HT-29 (cell line): Measurements from ENCODE around the gene LHFPL6. TPM values are rescaled to one million over a fixed set of nuclear protein-coding genes. Genes with fewer than 3 reads are reported as not detected.
"Not testable (repeated sequence)": the region's sequence is repeated elsewhere in the genome, so short reads cannot be mapped to it uniquely, and the experiment has no call there.

Experiments used
- DNase-seq: peaks from one replicate; pipeline ENCODE4 v3.0.0-alpha.2; 2015; ENCODE audit warnings: low spot score
- total RNA-seq: library from RNA; depleted of rRNA; stranded (reverse); fragments of >200 nt; shearing (Covaris generic); gene quantifications from 2 replicates; pipeline ENCODE4 v1.2.3, GENCODE V29; 2014

LHFPL6 gene
- total RNA-seq, 1 experiment from 2014 or later: not detected

DNA sequence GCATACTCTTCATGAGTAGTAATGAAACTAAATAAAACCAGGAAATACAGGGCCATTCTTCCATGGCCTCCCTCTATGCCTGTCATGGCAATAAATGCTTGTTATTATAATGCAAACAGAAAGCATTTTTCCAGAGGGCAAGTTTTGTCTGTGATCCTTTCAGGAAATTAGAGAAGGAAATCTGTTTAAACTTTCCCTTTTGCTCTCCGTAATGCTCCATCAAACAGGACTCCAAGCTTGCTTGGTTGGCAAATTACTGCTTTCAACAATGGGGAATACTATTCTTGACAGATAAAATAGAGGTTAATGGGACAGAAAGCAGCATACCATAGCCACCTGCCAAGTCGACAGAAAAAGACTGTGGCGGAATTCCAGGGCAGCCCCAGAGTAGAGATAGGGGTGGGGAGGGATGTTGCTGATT, 252.5 kb downstream of the LHFPL6 start:
- DNase-seq: no peak

DNA sequence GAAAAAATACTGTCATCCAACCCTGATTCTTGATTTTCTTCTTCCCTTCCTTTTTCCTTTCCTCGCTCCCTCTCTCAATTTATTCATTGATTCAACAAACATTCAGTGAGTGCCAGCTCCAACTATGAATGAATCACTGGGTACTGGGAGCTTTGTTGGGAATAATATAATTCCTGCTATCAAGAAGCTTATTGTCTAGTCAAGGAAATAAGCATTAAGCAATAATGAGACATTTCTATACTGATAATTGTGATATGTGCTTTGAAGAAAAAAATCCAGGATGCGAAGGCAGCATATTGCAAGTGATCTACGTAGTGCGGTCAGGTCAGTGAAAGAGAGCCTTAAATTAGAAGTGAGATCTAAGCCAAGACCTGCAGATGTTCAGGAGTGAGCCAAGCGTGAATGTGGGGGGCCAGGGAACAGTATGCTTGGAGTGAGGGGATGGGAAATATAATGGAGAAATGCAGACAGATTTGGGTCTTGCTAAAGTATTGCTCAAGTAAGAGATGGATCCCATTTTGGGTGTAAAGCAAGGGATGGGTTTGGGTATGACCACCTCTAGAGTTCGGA, 253.5 kb downstream of the LHFPL6 start:
- no peak for DNase-seq

DNA sequence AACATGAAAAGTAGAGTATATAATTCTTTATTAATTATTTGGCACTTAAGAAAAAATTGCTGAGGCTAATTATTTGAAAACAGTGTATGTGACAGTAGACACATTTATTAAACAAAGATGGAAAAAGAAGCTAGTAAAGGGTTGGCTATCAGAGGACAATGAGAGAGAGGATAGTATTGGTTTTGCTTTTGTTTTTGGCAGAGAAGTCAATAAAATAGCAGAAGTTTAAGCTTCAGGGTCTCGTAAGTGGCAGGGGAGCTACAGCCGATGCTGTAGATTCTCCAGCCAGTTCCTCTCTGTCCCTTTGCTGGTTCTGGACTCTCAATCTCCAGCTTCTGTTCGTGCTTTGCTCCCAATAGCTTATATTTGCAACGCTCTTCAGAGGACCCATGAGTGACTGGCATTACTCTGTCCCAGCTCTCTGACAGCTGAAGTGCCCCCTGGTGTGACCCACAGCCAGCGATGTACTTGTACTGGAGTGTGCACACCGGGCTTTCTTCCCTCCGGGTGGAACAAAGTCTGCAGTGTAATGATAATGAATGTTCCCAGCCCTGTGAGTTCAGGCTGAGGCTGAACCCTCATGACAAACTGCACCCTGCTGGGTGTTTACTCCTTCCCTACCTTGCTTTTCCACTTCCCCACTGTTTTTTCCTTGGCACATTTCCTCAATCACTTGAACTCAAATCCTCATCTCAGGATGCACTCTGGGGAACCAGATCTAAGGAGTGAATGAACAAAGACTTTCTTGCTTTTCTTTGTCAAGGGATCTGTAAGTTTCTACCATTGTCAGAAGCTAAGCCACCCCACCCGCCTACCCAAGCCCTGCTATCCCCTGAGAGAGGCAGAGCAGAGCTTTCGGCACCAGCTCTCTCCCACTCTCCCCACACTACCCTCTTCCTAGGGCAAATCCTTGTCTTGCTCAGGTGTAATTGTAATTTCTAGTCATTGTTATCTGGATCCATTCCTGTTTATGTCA, 254.8 kb downstream of the LHFPL6 start:
- no peak for DNase-seq

DNA sequence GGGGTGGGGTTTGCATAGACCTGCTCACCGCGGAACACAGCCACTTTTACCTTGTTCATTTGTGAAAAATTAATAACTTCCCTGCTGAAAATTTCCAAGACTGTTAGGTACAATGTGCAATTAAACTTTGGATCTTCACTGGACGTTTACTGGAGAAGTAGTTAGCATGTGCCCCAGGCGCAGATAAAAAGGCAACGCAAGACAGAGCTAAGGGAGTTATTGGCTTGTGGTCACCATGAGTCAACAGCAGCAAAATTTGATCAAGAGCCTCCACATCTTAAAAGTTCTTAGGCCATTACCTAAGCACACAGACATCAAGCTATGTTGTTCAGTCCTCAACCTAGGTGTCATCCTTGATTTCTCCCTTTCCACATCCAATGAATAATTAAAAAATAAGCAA, 257.0 kb downstream of the LHFPL6 start:
- no peak for DNase-seq

DNA sequence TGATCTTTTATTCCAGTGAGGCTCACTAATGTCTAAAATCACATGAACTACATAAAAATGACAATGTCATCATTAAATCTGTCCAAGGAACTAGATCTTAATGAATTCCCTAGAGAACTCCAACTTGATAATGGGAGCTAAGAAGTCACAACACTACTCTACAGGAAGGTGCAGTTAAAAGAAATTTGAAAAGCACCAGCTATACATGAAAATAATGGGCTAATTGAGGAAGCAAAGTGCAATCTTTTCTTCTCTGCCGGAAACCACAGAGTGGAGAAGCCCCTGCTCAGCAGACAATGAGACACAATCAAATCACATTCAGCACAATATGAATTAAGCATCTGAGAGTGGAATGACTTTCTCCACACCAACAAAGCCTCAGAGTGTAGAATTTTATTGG, 261.7 kb downstream of the LHFPL6 start:
- DNase-seq: no peak

DNA sequence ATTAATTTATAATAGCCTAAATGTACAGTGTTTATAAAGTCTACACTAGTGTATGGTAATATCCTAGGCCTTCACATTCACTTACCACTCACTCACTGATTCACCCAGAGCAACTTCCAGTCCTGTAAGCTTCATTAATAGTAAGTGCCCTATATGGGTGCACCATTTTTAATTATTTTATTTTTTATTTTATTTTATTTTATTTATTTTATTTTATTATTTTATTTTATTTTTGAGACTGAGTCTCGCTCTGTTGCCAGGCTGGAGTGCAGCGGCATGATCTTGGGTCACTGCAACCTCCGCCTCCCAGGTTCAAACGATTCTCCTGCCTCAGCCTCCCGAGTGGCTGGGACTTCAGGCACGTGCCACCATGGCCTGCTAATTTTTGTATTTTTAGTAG, 264.9 kb downstream of the LHFPL6 start:
- DNase-seq: not testable (repeated sequence)

DNA sequence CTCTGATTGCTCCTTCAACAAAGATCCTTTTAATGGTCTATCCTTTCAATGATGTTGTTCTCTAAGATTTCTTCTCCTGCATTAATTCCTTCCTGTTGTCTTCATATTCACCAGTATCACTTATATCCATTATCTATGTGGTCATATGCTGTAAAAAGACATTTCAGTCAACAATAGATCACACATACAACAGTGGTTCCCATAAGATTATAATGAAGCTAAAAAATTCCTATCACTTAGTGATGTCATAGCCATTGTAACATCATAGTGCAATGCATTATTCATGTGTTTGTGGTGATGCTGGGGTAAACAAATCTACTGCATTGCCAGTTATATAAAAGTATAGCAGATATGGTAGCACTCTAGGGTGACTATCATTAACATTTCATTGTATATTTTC, 266.1 kb downstream of the LHFPL6 start:
- DNase-seq: no peak

DNA sequence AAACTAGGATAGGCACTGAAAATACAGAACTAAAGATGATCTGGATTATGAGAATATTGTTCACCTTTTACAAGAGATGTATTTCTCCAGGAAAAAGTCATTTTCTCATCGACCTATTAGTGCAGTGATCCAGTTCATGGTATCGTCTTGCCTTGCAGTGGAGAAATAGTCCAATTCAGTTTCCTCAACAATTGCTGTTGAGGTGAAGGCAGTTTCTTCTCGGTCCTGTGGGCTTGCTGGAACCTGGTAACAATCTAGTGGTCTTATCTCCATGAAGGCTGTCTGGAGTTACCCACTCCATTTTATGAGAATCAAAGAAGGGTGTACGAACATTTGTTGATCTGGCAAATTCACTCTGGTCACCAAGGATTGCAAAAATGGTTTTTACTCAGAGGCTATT, 266.8 kb downstream of the LHFPL6 start:
- no peak for DNase-seq

DNA sequence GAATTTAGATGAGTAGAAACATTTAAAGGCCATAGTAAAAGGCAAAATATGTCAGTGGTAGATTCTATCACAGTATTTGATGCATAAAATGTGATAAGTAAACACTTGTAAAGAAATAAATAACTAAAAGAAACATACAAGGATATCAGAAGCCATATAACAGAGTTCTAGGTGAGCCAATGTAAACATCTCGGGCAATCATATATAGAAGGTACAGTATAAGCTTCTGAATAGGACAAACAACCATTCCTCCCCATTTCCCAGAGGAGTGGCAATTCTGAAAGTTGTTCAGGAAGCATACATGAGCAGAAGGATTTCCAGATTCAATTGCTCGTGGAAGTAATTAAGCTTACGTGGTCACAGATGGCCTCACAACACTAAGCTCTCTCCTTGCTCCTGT, 267.3 kb downstream of the LHFPL6 start:
- DNase-seq: no peak

DNA sequence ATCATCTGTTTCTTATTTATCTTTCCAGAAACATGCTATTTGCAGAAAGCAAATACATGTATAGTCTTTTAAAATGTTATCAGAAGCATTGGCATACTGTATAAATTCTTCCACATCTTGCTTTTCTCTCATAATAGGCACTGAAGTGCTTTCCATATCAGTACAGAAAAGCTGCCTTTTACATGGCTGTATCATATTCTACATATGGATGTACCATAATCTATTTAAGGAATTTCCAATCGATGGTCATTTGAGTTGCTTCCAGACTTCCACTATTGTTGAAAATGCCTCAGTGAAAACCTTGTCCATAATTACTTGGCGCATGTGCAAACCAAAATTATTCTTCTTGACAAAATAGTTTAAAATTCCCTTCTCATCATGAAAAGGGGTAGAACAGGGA, 272.5 kb downstream of the LHFPL6 start:
- no peak for DNase-seq

DNA sequence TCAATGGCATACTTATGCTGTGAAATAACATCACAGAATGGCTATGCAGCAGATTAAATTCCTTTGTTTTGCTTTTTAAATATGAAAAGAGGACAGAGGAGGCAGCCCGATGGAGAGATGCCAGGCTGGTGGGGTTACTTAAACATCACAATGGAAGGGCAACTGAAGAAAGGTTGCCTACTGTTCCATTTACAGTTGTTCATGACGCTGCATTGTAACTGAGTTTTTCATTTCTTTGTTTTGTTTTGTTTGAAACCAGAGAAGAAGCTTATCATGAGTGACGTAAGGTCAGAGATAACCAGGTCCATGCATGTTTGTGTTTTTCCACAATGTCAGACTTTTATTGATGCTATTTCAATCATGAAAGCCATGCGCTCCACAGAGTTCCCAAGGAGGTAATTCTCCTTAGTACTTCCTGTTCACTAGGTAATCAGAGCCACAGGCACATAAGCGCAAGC, 273.8 kb downstream of the LHFPL6 start:
- DNase-seq: no peak

DNA sequence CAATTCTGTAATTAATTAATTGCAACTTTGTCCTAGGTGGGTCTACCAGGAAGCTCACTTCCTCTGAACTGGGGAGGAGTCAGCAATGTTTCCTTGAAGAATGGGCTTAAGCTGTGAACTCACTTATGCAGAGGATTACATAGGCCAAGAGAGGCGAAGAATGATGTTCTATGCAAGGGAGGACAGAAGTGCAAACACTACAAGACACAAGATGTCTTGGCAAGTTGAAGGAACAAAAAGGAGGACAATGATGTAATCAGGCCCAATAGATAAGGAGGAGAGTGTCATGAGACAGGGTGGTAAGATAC, 275.9 kb downstream of the LHFPL6 start:
- DNase-seq: no peak

DNA sequence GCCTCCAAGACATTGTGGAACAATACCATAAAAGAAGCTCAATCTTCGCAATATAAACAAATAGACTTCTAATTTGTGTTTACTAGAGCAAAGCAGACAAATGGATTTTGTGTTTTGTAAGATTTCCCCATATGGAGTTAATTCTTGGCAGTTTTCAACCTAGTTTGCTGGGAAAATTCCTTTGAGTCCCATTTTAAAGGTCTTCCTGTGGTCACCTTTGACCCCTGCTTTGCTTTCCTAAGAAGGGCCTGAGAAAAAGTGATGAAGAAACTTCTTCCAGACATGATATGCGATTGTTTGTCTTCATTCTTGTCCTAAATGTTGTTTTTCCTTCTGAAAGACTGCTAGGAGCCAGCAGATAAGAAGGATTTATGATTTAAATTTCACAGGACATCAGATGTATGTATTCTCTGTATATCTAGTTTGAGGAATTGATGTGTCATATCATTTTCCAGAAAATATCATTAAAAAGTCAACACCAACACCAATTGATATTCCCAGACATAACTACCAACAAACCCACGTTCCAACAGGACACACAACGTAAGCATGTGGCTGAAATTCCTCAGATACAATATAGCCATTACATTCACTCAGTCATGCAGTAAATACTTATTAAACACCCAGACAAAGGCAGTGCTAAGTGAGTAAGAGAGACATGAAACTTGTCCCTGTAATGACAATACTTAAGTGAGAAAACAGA, 276.4 kb downstream of the LHFPL6 start:
- DNase-seq: no peak

DNA sequence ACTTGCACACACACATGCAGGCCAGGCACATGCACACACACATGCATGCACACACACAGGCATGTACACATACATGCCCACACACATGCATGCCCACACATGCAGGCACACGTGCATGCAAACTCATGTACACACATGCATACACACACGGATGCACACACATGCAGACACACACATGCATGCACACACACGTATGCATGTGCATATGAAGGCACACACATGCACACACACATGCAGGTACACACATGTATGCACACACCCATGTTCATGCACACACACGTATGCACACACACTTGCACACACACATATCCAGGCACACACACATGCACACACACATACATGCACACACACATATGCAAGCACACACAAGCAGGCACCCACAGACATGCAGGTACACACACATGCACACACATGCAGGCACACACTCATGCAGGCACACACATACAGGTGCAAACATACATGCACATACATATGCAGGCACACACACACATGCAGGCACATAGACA, 278.1 kb downstream of the LHFPL6 start:
- DNase-seq: no peak

DNA sequence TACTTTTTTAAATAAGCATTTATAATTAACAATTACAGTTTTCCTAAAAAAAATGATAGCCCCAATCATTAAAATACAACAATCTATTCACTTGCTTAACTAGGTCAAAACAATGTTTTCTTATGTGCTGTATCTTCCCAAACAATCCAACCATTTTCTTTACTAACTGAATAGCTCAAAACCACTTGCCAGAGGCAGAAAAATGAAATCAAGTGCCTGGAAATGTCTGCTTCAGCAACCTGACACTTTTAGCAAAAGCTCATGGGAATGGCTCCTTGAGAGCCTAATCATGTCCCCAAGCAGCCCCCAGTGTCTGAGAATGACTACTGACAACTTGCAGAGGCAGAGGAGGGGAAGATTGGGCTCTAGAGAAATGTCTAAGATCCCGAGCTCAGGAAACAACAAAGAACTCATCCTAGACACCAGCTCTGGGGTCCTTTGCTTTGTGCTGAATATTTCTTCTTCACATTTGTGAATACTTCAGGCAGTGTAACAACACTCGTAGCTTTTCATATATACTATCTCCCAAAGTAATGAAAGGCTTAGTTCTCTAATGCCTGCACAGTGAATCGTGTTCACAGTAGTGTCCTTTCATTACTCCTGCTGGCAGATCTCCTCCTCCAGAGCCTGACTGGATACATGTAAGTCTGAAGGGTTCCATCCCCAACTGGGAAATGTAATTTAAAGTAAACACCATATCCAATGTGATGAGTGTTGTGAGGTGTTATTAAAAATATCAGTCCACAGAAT, 280.0 kb downstream of the LHFPL6 start:
- DNase-seq: no peak

DNA sequence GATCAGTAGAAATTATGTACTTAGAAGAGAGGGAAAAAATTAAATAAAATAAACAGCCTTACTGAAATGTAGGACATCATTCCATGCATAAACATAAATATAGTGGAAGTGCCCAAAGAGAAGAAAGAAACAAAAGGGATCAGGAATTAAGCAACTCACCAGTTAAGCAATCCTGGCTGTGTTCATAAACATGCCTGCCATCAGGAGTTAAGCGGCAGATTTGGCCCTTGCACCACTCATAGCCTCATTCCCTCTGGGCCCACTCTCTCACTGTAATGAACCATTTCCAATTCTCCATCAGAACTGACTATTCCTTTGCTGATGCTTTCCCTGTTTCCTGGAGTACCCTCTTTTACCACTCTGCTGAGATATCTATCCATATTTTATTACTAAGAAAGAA, 281.4 kb downstream of the LHFPL6 start:
- no peak for DNase-seq

DNA sequence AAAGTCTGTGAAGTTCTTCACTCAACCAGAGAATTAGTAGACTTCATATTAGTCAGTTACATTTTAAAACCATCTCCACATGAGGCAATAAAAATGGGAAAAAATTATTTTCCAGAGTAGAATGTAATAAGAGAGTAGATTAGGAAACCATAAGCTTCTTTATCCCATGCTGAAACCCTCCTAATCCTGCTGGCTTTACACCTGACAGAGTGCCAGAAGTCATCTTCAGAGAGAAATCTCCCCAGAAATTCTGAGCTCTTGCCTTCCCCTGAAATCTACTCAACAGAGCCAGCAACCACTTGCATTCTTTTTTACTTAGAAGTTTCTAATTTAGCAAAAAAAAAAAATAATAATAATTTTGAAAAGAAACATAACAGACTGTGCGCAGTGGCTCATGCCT, 284.8 kb downstream of the LHFPL6 start:
- DNase-seq: no peak

DNA sequence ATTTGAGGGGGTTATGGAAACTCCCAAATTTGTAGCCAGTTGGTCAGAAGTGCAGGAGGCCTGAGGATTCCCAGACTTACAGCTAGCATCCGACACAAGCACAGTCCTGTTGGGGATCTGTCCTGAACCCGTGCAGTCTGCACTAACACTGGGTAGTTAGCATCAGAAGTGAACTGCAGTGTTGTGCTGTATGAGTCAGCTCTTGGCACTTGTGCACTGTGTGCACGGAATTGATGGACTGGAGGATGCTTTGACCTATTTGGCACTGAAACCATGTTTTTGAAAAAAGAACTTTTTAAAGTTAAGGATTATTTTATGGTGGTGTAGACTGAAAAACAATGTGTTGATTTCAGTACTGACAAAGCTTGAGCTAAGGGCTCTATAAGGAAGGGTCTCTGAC, 285.7 kb downstream of the LHFPL6 start:
- no peak for DNase-seq

DNA sequence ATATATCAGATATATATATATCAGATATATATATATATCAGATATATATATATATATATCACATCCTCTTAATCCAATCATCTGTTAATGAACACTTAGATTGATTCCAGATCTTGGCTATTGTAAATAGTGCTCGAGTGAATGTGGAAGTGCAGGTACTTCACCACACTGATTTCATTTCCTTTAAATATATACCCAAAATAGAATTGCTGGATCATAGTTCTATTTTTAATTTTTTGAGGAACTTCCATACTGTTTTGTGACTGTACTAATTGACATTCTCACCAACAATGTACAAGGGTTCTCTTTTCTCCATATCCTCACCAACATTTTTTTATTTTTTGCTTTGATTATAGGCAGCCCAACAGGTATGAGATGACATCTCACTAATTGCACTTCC, 287.2 kb downstream of the LHFPL6 start:
- no peak for DNase-seq

DNA sequence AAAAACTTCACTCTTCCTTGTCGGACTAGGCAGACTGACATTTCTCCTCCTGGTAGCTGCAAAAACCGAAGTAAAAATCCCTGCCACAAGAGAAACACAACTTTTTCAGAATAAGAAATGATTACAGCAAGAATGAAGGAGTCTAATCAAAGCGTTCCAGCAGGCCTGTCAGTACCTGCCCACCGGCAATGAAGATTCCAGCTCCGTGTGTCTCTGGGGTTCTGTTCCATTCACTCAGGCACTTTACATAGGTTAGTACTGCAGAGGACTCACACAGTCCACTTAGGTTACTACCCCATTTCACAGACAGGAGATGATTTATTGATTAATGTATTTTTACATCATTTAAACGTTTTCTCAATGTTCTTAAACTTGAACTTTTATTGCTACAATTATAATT, 289.3 kb downstream of the LHFPL6 start:
- DNase-seq: no peak

DNA sequence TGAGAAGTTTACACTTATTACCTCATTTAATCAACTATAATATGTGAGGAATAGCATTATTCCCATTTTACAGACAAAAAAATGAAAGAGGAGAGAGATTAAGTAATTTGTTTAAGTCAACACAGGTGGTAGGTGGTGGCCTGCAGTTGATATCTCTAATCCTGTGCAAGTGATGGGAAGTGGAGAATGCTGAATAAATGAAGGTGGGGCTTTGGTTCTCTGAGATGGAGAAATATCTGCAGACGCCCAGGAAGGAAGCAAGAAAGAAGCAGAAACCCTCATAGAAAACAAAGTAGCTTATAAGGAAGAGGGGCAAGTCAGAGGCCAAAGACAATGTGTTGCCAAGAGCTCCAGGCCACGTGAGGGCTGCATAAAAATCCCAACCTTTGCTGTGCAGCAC, 290.4 kb downstream of the LHFPL6 start:
- DNase-seq: no peak

DNA sequence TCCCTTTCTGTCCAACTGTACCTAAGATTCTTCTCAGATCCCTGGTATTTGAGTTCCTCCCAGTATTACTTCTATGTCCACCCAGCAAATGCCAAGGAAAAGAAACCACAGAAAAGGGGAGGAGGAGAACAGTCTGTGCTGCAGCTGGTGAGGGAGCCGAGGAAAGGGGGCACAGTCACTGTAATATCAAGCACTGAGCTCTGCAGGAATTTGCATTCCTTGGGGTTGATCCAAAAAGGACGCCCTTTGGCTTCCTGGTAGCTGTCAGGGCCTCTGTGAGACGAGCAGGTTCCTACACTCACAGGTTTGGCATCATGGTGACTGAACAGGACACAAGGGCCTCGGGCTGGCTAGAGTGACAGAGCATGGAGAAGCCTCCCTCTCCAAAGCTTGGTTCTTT, 291.4 kb downstream of the LHFPL6 start:
- no peak for DNase-seq
